Panc1 (cell line): ENCODE data around the gene TMCC1.

Experiments
- TF ChIP-seq, protein P1 (sequence below): fragments of 450-650 bp; IDR thresholded peaks from 2 replicates; pipeline ENCODE4 v1.5.1; 2017; ENCODE audit warnings: mild to moderate bottlenecking
- TF ChIP-seq, protein P2 (sequence below), 2 experiments: IDR thresholded peaks; 2 replicates each; pipeline ENCODE4 v1.6.1; 2011 to 2012; ENCODE audit warnings: low read depth in 2 of 2, control low read depth in 1 of 2, low read length in 1 of 2, mild to moderate bottlenecking in 1 of 2, moderate library complexity in 1 of 2; ENCODE audit not compliant: insufficient read depth in 1 of 2

DNA sequence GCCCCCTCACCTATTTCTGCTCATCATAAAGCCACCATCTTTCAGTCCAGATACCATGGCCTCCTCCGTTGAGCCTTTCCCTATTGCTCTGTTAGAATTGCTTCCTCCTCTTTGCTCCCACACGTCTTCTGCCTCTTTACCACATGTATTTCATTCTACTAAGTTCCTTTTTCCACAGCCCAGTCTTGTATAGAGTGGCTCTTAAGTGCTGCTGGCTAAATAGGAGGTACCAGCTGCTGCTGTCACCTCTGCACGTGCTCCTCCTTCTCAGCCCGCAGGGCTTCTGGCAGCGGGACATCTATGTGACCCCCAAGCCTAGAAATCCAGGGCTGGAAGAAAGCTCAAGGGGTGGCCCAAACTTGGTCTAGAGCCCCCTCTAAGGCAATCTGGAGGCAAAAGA lies 248.2 kb downstream of the TMCC1 start:
- TF ChIP-seq, protein P1, sequence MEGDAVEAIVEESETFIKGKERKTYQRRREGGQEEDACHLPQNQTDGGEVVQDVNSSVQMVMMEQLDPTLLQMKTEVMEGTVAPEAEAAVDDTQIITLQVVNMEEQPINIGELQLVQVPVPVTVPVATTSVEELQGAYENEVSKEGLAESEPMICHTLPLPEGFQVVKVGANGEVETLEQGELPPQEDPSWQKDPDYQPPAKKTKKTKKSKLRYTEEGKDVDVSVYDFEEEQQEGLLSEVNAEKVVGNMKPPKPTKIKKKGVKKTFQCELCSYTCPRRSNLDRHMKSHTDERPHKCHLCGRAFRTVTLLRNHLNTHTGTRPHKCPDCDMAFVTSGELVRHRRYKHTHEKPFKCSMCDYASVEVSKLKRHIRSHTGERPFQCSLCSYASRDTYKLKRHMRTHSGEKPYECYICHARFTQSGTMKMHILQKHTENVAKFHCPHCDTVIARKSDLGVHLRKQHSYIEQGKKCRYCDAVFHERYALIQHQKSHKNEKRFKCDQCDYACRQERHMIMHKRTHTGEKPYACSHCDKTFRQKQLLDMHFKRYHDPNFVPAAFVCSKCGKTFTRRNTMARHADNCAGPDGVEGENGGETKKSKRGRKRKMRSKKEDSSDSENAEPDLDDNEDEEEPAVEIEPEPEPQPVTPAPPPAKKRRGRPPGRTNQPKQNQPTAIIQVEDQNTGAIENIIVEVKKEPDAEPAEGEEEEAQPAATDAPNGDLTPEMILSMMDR = no peak
- TF ChIP-seq, protein P2, sequence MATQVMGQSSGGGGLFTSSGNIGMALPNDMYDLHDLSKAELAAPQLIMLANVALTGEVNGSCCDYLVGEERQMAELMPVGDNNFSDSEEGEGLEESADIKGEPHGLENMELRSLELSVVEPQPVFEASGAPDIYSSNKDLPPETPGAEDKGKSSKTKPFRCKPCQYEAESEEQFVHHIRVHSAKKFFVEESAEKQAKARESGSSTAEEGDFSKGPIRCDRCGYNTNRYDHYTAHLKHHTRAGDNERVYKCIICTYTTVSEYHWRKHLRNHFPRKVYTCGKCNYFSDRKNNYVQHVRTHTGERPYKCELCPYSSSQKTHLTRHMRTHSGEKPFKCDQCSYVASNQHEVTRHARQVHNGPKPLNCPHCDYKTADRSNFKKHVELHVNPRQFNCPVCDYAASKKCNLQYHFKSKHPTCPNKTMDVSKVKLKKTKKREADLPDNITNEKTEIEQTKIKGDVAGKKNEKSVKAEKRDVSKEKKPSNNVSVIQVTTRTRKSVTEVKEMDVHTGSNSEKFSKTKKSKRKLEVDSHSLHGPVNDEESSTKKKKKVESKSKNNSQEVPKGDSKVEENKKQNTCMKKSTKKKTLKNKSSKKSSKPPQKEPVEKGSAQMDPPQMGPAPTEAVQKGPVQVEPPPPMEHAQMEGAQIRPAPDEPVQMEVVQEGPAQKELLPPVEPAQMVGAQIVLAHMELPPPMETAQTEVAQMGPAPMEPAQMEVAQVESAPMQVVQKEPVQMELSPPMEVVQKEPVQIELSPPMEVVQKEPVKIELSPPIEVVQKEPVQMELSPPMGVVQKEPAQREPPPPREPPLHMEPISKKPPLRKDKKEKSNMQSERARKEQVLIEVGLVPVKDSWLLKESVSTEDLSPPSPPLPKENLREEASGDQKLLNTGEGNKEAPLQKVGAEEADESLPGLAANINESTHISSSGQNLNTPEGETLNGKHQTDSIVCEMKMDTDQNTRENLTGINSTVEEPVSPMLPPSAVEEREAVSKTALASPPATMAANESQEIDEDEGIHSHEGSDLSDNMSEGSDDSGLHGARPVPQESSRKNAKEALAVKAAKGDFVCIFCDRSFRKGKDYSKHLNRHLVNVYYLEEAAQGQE (IDR thresholded peaks at IDR 0.05; ENCODE audit: insufficient read depth in 1 of 2, low read depth in 2 of 2, low read length in 1 of 2) = no peak
